LNCAP (cell line): ENCODE results near the gene CXCL17.
A peak's percentile ranks its signal among the peaks of the same experiment; 100 is the strongest.

Experiments
- CTCF ChIP-seq: fragments of 450-650 bp; IDR thresholded peaks from 2 replicates; pipeline ENCODE4 v1.5.1; 2017; ENCODE audit warnings: mild to moderate bottlenecking

The CXCL17 gene

DNA sequence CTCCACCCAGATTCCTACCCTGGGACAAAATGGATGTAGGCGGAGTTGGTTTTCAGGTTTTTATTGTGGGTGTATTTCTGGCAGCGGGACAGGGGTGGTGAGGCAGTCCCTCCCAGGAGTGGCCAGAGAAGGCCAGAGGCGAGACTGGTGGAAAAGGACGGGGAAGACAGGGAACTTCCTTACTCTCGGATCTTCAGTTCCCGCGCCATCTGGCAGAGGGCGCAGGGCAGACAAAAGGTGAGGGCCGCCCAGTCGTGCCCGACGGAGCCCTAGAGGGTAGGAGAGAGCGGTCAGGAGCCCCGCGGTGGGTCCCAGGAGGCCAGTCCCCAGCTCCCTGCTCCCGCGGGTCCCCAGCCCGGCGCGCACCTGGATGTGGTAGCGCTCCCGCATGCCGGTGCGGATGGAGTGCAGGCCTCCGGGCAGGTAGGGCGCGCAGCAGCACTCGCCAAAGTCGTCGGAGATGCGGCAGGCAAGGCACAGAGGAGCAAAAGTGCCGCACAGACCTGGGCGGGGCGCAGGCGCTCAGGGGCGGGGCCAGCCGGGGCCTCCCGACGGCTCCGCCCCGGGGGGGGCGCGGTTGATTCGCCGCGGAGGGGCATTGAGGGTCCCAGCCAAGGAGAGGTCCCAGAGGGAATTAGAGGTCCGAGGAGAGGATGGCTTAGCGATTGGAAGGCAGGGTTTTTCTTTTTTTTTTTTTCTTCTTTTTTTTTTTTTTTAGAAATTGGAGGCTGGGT is 55.6 kb downstream of the CXCL17 start:
- peak; percentile 45; the same call in 1 of the 2 replicates for TF ChIP-seq CTCF

DNA sequence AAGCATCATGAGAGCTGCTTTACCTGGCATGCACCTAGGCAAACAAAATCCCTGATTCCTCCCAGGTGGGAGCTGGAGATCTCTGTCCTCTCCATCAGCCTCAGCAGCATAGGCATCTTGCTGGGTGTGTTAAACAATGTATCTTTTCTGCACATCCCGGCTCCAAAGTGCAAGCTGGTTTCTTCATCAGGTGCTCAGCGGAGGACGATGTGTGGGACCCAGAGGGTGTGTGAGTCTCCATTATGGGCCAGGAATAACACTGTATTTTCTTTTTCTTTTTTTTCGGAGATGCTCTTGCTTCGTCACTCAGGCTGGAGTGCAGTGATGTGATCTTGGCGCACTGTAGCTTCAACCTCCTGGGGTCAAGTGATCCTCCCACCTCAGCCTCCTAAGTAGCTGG is 62.6 kb downstream of the CXCL17 start:
- no peak for TF ChIP-seq CTCF
